ENCODE measurements around the gene SIAH3. TPM values are rescaled to one million over a fixed set of nuclear protein-coding genes. Genes with fewer than 3 reads are reported as not detected.

SIAH3 gene
- total and polyA plus RNA-seq, 10 of the 15 experiments (the other 5 are each of a cell fraction or from before 2014, with no cell fraction given), result not detected

GRCh38 chr13:45782327-45783045 lies 69.1 kb downstream of the SIAH3 start:
- H3K9me3 ChIP-seq (replicated peaks; ENCODE audit: control insufficient read depth, insufficient read depth, low read length), result no peaks in the 10 kb centered on the region
- SMC1A ChIA-PET (ENCODE audit: uncharacterized antibody, unreplicated experiment), result no interaction called here
- H3K4me1 ChIP-seq (ENCODE audit: control insufficient read depth, insufficient read depth, low read length), result no peaks in the 10 kb centered on the region
- no peak overlapping the region for H3K9ac ChIP-seq (ENCODE audit: control insufficient read depth, insufficient read depth, low read length)
- no peaks in the 10 kb centered on the region for H3K79me2 ChIP-seq (ENCODE audit: control insufficient read depth, insufficient read depth, low read length)
- BruUV-seq (replicated peaks), result no TSS peak
- intact Hi-C loops (cut with micrococcal nuclease; ENCODE audit: unreplicated experiment), result no loop called here
- H3K27ac ChIP-seq (ENCODE audit: control insufficient read depth, insufficient read depth), result no peak overlapping the region
- no peaks in the 10 kb centered on the region for H3K36me3 ChIP-seq (ENCODE audit: control insufficient read depth in 2 of 2, insufficient read depth in 2 of 2, low read length in 1 of 2)
- H3K27me3 ChIP-seq (replicated peaks in 1 of 2; ENCODE audit: control insufficient read depth in 2 of 2, insufficient read depth in 2 of 2, low read length in 1 of 2), result peaks cover 0 to 3% of the 10 kb centered on the region in 2 experiments; a peak in 2 of 4 replicates
- H3K4me2 ChIP-seq (ENCODE audit: control insufficient read depth, insufficient read depth), result no peak overlapping the region
- ATAC-seq (peak; percentile 35), DNase-seq (ENCODE audit: low read depth, low spot score) (no peak), FAIRE-seq (no peak)
- 41% methylated on average over 9 of the region's 9 CpGs for WGBS (ENCODE audit: insufficient coverage, insufficient replicate concordance, low lambda C conversion rate, missing lambda C conversion rate)
- CTCF ChIA-PET, result no interaction called here
- no peak overlapping the region for H2AFZ ChIP-seq (ENCODE audit: control insufficient read depth, low read depth, low read length)
- RAD21 ChIA-PET (ENCODE audit: unreplicated experiment), result no interaction called here
- H3K4me3 ChIP-seq, result no peak overlapping the region
- in situ Hi-C loops (cut with MboI), result no loop called here
- POLR2A ChIA-PET, result no interaction called here
- H4K20me1 ChIP-seq (ENCODE audit: control insufficient read depth, insufficient read depth), result no peaks in the 10 kb centered on the region
- no peak for TF ChIP-seq MEF2A (IDR thresholded peaks at IDR 0.05; ENCODE audit: insufficient read depth, low read depth, low read length)
- TF ChIP-seq RAD51 (IDR thresholded peaks at IDR 0.05), result no peak
- no peak for TF ChIP-seq ATF2 (IDR thresholded peaks at IDR 0.05; ENCODE audit: low read length)
- no peak for TF ChIP-seq BCL11A (IDR thresholded peaks at IDR 0.05; ENCODE audit: low read depth, low read length)
- no peak for TF ChIP-seq E2F8 (IDR thresholded peaks at IDR 0.05; ENCODE audit: low read depth, partially characterized antibody)
- no peak for TF ChIP-seq ESRRA (IDR thresholded peaks at IDR 0.05; ENCODE audit: low read length)
- TF ChIP-seq RUNX3 (IDR thresholded peaks at IDR 0.05; ENCODE audit: low read length), result no peak
- TF ChIP-seq MTA3 (IDR thresholded peaks at IDR 0.05; ENCODE audit: borderline replicate concordance, low read length), result no peak
- no peak for TF ChIP-seq BMI1 (IDR thresholded peaks at IDR 0.05; ENCODE audit: borderline replicate concordance)
- TF ChIP-seq BCL3 (IDR thresholded peaks at IDR 0.05; ENCODE audit: borderline replicate concordance, insufficient read depth, low read depth, low read length, poor library complexity, severe bottlenecking), result no peak
- TF ChIP-seq RBBP5 (conservative IDR thresholded peaks at IDR 0.05), result no peak
- TF ChIP-seq ATF7 (IDR thresholded peaks at IDR 0.05; ENCODE audit: low read depth), result no peak
- TF ChIP-seq ZBTB40 (IDR thresholded peaks at IDR 0.05; ENCODE audit: borderline replicate concordance), result no peak
- TF ChIP-seq ATF3 (IDR thresholded peaks at IDR 0.05; ENCODE audit: borderline replicate concordance, extremely low read depth, low read depth, low read length), result no peak

All from GM12878 (cell line).